NCI-H2227 (cell line): Measurements from ENCODE around the gene CFAP97D2.
"Not testable (repeated sequence)": the region's sequence is repeated elsewhere in the genome, so short reads cannot be mapped to it uniquely, and the experiment has no call there.

Experiments
- DNase-seq: peaks from one replicate; lab custom pipeline; 2025; ENCODE audit not compliant: unreplicated experiment; lab: John Stamatoyannopoulos, UW

The CFAP97D2 gene

GRCh38 chr13:114143806-114144605 lies 35.1 kb upstream of the CFAP97D2 start:
- DNase-seq: peak; percentile 44

GRCh38 chr13:114144606-114145244 lies 34.3 kb upstream of the CFAP97D2 start:
- peak; percentile 37 for DNase-seq

- DNase-seq: peak; percentile 77
Measured at GRCh38 chr13:114145256-114145655, 33.8 kb upstream of the CFAP97D2 start.

GRCh38 chr13:114145722-114146121 lies 33.3 kb upstream of the CFAP97D2 start:
- no peak for DNase-seq

- DNase-seq: no peak
Measured at GRCh38 chr13:114146173-114146572, 32.9 kb upstream of the CFAP97D2 start.

- DNase-seq: no peak
Measured at GRCh38 chr13:114146629-114147028, 32.4 kb upstream of the CFAP97D2 start.

- no peak for DNase-seq
Measured at GRCh38 chr13:114147803-114148520, 31.1 kb upstream of the CFAP97D2 start.

GRCh38 chr13:114148521-114148855 lies 30.6 kb upstream of the CFAP97D2 start:
- DNase-seq: no peak

GRCh38 chr13:114148886-114149285 lies 30.2 kb upstream of the CFAP97D2 start:
- not testable (repeated sequence) for DNase-seq

GRCh38 chr13:114149774-114150740 lies 29.0 kb upstream of the CFAP97D2 start:
- DNase-seq: peak; percentile 3

GRCh38 chr13:114151031-114151430 lies 28.0 kb upstream of the CFAP97D2 start:
- no peak for DNase-seq

- no peak for DNase-seq
Measured at GRCh38 chr13:114151565-114152284, 27.3 kb upstream of the CFAP97D2 start.

GRCh38 chr13:114152285-114152645 lies 26.8 kb upstream of the CFAP97D2 start:
- DNase-seq: no peak

GRCh38 chr13:114152831-114153371 lies 26.2 kb upstream of the CFAP97D2 start:
- DNase-seq: no peak

GRCh38 chr13:114153485-114154080 lies 25.5 kb upstream of the CFAP97D2 start:
- no peak for DNase-seq

GRCh38 chr13:114154476-114154875 lies 24.6 kb upstream of the CFAP97D2 start:
- no peak for DNase-seq

GRCh38 chr13:114155320-114155719 lies 23.7 kb upstream of the CFAP97D2 start:
- DNase-seq: no peak

GRCh38 chr13:114155926-114156883 lies 22.9 kb upstream of the CFAP97D2 start:
- DNase-seq: no peak
